Stimulated activated CD4-positive, alpha-beta T cell treated with anti-CD3 and anti-CD28 coated beads, TNF-alpha, amount 100 ng/mL, for 1 hour (primary cell): ENCODE data around the gene OR10G8.
"Not testable (repeated sequence)": the region's sequence is repeated elsewhere in the genome, so short reads cannot be mapped to it uniquely, and the experiment has no call there.

Experiments
- DNase-seq, 3 donors: peaks; one replicate each; pipeline ENCODE4 v3.0.0-alpha.2; 2020; ENCODE audit warnings: low read depth in 3 of 3, low spot score in 1 of 3

The OR10G8 gene, protein sequence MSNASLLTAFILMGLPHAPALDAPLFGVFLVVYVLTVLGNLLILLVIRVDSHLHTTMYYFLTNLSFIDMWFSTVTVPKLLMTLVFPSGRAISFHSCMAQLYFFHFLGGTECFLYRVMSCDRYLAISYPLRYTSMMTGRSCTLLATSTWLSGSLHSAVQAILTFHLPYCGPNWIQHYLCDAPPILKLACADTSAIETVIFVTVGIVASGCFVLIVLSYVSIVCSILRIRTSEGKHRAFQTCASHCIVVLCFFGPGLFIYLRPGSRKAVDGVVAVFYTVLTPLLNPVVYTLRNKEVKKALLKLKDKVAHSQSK

DNA sequence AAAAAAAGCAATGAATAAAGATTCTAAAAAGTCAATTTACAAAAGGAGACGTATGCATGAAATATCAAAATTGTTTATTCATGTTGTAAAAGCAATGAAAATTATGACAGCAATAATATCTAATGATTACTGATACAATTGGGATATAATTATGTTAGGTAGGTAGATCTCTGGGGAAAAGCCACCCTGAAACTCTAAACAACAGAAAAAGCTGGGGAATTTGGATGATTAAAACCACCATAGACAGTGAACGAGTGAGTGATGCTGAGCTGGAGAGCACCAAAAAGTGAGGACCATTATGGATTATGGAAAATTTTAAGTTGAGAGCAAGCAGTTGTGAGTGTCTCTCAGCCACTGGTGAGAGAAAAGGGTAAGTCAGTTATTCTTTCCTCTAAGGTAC is at the start of gene OR10G8:
Gene OR10G8 (plus strand): TSS at position 301 of the 400 bp plus-strand sequence. CDS start 2,825 bp downstream, outside the sequence.
- DNase-seq, result no peak

DNA sequence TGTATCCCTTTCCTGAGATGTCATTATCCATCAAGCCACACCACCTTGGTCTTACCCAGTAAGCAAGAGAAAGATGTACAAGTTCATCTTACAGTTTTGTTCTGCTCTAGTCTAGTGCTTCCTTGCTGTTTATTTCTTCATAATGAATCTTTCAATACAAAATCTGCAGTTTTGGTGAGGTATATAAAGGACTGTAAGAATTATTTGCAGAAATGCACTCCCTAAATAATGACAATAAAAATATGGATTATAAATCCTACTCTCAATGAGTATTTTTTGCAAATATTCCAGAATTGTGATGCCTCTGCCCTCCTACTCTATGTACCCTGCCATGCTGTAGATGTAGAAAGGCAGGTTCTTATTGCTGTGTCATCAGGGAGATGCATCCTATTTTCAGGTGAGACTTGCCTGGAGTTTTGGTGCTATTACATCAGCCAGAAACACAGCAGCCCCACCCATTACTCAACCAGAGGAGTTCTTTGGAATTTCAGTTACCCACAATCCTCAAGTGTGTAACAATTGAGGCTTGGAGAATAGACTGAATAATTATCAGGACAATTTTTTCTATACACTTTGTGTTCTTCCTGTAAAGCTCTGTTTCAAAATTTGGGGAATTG is 48.8 kb upstream of the OR10G8 start, which contains the start of gene OR10S1:
Gene OR10S1 (minus strand): TSS at position 51 of the 617 bp plus-strand sequence. CDS start 117 bp downstream, outside the sequence.
- no peak for DNase-seq

DNA sequence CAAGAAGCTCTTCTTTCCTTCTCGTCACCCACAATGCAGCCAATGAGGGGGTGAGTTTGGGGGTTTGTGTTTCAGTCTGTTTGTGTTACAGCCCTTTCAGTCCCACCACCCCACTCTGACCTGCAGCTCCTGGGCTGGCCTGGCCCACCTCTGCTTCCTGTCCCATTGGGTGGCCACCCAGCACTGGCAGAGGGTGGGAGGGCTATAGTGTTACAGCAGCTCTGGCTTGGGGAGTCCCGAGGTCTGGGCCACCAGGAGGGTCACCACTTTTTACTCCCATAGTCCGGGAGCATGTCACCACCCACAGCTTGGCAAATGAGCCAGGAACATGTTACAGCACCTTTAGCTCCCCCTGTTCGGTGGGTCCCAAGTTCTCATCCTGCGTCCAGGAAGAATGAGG is 47.3 kb upstream of the OR10G8 start:
- no peak for DNase-seq

DNA sequence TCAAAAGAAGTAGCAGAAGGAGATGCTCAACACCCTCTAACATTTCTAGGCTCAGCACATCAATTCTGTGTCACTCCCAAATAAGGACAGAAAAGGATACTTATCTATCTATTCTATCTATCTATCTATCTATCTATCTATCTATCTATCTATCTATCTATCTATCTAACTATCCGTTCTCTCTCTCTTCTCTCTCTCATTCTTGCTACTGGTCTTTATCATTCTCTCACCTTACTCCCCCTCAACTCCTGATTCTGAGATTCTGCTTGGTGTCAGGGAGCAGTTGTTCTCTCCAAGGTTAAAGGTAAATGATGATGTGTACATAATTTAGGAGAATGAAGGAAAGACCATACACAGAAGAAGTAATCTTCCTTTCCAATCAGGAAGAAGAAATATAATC is 31.5 kb upstream of the OR10G8 start, which contains the start of gene OR10G6:
Gene OR10G6 (minus strand): TSS at position 43 of the 400 bp plus-strand sequence. CDS start 0 bp downstream, at position 43.
- no peak for DNase-seq

DNA sequence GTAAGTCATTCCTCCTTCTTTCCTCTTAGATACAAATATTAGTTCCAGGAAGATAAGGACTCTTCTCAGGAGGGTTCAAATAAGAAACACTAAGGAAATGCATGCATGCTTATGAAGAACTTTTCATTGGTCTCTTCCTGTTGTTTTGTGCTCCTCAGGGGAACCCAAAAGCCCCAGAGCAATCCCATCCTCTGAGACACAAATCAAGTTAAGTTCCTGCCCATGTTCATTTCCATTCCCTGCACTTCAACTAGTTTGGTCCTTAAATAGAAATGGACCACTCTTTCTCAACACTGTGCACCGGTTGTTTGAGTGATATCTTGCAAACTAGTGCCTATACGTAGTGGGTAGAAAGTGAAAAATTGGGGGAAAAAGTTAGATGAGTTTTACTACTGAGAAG is 13.9 kb upstream of the OR10G8 start, which contains the start of gene OR10G4:
Gene OR10G4 (plus strand): TSS at position 301 of the 400 bp plus-strand sequence. CDS start 2,578 bp downstream, outside the sequence.
- no peak for DNase-seq

DNA sequence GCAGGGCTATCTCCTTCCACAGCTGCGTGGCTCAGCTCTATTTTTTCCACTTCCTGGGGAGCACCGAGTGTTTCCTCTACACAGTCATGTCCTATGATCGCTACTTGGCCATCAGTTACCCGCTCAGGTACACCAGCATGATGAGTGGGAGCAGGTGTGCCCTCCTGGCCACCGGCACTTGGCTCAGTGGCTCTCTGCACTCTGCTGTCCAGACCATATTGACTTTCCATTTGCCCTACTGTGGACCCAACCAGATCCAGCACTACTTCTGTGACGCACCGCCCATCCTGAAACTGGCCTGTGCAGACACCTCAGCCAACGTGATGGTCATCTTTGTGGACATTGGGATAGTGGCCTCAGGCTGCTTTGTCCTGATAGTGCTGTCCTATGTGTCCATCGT is 10.8 kb upstream of the OR10G8 start:
- DNase-seq, result not testable (repeated sequence)

DNA sequence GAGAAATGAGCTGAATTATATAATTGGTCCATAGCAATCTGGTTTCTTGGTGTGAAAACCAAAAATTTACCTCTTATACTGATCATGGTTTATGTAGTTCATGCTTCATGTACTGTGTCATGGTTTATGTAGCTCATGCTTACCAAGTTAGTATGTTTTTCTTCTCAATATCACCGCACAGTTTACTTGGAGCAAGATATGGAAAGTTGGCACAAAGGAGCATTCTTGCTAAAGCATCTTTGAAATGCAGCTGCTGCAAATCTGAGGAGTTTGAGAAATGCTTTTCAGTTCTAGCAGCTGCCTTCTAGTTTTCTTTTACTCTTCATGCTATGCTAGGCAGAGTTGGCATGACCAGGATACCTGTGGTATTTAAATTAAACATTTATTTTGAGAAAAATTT is 10.1 kb downstream of the OR10G8 start:
- no peak for DNase-seq

DNA sequence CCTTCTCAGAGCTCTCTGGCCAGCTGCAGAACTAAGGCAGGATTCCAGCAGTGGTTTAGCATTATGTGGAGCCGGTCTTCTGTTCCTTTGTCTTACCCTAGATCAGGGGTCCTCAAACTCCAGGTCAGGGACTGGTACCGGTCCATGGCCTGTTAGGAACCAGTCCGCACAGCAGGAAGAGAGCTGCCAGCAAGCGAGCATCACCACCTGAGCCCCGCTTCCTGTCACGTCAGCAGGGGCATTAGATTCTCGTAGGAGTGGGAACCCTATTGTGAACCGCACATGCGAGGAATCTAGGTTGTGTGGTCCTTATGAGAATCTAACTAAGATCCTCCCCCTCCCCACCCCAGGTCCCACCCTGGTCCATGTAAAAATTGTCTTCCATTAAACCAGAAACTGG is 13.0 kb downstream of the OR10G8 start:
- no peak for DNase-seq

DNA sequence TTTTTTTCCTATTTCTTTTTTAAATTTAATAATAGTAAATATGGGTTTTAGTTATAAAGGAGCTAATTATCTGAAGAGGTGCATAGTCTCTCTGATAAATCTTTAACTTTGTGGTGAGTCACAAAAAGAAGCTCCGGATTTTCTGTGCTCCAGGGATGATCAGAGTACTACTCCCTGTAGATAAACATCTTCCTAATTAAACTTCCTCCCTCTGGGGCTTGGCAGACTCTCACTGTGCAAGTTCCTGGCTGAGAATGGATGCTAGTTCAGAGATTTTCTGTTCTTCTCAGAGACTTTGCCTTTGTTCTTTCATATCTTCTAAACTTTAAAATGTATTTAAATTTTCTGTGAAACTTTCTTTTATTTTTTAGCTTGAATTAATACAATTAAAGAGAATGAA is 14.7 kb downstream of the OR10G8 start, which contains the start of gene OR10G7:
Gene OR10G7 (minus strand): TSS at position 72 of the 400 bp plus-strand sequence. CDS start 2,324 bp downstream, outside the sequence.
- no peak for DNase-seq

DNA sequence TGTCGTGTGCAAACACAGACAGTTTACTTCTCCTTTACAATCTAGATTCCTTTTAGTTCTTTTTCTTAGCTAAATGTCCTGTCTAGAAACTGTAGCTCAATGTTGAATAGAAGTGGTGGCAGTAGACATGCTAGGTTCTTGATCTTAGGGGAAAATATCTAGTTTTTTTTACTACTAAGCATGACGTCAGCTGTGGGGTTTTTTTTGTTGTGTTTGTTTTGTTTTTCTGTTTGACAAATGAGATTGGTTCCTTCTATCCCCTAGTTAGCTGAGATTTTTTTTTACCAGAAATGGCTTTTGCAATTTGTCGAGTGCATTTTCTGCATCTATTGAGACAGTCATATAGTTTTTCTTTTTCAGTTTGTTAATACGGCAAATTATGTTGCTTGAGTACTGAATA is 16.8 kb downstream of the OR10G8 start:
- DNase-seq, result no peak

DNA sequence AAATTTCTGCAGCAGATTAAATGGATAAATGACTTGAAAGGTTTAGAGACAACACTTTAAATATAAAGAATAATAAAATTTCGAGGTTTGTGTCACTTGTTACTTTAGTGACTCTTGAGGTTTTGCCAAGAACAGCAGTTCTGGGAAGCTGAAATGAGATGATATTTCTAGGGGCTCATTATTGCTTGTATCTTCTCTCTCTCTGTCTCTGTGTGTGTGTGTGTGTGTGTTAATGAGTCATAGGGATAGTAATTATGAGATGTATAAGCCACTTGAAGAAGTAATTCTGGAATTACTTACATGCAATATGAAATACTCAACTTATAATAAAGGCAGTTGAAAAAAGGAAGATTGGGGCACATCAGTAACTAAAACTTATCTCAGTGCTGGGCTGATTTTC is 24.1 kb downstream of the OR10G8 start:
- no peak for DNase-seq

DNA sequence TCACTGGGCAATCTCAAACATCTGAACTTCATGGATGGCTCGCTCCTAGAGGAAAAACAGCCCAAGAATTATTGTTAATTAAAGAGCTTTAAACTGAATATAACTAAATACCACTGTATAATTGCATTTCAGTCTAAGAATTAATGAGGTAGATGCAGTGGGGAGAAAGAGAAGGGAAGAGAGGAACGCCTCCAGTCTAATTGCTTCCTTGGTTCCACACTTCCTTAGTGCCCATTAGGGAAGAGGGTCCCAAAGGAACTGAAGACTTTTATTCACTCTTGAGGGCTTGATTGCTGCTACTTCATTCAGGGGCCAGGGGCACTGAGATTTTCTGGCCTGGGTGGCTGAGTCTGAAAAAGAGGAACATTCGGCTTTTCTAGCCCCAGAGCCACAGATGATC is 26.4 kb downstream of the OR10G8 start:
- no peak for DNase-seq

DNA sequence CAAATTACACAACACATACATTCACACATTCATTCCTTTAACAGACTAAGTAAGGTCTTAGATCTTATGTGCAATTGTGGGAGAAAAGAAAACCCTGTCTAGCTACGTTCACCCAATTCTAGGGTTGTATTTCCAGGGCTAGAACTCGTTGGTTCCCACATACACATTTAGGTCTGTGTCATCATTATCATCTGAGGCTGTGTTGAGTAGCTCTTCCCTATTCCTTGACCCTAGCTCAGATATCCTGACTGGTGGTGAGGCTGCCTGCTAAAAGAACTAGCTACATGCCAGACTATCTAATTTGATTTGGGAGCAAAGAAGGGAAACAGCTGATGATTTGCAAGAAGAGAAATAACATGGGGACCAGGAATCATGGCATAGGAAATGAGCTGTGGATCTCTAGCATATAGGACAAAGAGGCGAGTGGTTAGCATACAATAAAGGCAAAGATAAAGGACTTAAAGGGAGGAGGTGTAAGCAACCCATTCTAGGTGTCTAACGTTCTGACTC is 42.1 kb downstream of the OR10G8 start:
- no peak for DNase-seq

DNA sequence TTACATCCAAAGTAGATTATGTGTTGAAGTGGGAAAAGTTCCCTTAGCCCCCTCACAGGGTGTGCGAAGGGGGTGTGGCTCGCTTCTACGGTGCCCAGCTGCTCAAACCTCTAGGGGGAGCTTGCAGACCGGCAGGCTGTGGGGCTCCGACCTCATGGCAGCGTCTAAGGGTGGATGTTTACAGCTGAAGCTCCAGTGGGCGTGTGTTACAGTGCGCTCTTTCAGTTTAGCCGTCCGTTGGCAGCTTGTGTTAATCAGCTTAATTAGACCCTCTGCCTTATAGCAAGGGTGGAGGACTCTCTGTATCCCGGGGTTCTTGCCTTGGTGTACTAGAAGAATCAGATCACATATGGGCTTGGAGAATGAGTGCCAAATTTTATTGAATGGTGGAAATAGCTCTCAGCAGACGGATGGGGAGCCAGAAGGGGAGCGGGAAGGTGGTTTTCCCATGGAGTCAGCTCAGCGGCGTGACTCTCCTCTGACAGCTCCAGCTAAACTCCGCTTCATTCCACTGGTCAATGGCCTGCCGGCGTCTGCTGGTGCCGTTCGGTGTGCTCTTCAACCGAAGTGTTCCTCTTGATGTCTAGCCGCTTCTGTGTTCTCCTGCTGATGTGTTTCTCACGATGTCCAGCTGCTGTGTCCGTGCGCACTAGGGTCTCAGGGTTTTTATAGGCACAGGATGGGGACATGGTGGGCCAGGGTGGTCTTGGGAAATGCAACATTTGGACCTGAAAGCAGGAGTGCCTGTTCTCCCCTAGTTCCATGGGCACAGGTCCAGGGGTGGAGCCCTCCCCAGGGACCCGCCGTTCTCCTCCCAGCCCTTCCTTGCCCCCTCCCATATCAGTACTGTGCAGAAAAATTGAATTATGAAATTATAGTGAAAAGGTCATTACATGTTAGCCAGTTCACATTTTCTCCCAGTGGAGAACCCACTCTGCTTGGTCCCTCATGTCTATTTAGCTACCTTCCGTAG is 43.1 kb downstream of the OR10G8 start:
- DNase-seq, result no peak

DNA sequence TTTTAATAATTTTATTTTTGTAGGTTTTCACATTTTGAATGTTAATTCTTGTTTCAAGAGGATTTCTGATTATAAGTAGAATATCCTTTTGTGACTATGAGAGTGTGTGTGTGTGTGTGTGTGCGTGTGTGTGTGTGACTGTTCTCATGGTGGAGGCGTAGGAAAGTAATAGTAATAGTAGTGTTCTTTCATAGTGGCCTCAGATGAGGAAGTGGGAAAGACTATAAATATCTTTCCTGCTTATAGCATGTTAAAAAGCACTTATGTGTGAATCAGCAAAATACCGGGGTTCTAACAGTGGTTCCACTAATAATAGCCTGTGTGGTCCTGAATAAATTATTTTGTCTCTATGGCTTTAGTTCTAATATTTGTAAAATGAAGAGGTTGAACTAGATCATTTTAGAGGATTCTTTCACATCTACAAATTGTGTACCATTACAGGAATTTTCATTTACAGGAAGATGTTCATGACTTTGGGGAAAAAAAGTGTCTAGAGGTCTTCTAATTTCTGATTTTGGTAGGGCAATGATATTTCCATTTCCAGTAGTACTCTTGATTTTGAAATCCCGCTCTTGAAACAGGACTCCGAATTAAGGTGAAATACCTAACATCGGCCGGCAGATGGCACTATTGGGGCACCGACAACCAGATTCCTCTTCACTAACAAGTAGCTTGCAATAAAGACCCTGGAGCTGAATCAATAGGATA is 44.5 kb downstream of the OR10G8 start:
- peak; percentile 12 to 57 (median 34) for DNase-seq

DNA sequence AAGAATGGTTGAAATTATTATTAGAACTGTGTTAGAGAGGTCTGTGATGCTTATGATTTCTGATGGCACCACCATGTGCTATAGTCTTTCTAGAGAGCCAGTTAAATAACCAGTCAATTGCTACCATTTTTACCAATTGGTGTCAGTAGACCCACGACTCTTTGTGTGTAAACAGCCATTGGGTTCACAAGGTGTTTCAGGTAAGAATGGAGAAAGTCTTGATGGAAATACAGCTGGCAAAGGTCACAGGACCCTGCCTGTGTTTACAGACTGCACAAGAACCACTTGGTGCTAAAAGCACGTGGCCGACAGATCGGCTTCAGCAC is 45.0 kb downstream of the OR10G8 start:
- no peak for DNase-seq

DNA sequence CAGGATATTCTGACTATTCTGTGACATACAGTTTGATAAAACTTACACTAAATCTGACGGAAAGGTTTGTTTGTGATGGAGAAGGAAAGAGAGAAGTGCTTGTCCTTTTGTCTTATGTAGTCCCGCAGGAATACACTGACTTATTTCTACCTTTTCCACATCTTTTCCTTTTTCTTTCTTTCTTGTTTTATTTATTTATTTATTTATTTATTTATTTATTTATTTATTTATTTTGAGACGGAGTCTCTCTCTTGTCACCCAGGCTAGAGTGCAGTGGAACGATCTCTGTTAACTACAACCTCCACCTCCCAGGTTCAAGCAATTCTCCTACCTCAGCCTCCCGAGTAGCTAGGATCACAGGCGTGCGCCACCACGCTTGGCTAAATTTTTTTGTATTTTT is 45.5 kb downstream of the OR10G8 start:
- no peak for DNase-seq

DNA sequence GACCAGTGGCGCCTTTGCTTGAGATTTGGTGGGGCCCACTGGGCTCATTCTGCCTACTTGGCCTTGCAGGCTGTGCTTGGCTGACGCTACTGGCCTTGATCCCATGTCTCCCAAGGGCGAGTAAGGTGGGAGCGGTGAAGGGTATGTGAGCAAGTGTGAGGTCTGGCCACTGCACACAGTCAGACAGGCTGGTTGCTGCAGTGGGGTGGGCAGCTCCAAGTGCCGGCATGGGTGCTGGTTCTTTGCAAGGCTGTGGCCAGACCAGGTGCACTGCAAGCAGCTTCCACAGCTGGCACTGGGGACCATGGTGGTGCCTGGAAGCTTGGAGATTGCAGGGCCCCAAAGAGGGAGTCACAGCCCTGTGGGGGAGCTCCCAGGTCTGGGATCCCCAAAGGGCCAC is 48.0 kb downstream of the OR10G8 start:
- no peak for DNase-seq

DNA sequence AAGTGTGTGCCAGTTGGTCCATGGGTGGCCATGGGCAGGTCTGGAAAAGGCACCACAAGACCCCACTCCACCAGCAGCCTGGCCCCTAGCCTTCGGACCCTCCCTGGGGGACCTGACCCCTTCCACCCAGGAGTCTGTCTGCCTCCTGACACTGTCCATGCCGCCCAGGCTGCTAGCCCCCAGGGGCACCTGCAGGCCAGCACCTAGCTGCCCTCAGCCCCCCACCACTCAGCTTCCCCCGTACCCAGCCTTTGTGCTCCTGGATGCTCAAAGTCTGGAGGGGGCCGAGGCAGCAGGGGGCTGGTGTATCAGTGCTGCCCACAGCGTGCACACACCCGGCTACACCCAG is 48.9 kb downstream of the OR10G8 start:
- DNase-seq, result no peak

DNA sequence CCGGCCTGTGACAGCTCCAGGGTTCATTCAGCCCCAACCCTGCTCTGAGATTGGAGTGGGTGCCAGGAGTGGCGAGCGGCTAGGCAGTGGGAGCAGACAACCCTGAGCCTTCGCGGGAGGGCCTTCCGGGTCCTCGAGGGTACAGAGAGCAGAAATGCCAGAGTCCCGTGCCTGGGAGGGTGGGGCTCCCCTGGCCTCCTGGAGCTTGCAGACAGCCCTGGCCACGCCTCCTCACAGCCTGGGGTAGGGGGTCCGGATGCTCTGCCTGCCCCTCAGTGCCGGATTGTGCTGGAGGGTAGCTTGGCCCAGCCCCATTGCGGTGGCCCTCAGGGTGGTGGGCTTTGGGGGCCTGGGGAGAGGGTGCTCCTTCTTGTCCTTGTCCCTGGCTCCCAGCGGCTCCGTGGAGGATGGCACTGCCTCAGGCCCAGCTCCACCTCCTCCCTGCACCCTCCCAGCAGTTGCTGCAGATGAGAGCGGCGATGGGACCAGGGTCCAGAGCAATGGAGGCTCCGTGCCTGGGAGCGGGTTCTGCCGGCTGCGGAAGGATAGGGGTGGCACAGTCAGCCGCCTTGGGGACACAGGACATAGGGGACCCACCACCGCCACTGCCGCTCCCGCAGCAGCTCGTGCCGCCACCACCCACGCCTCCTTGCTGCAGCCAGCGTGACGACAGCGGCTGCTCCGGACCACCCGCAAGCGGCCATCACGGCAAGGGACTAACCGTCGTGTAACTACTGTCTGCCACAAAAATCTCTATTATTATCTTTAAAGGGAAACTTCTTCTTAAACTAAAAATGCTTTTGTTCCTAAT is 49.4 kb downstream of the OR10G8 start:
- DNase-seq, result no peak
